ENCODE results near the gene PDZD11.

DNA sequence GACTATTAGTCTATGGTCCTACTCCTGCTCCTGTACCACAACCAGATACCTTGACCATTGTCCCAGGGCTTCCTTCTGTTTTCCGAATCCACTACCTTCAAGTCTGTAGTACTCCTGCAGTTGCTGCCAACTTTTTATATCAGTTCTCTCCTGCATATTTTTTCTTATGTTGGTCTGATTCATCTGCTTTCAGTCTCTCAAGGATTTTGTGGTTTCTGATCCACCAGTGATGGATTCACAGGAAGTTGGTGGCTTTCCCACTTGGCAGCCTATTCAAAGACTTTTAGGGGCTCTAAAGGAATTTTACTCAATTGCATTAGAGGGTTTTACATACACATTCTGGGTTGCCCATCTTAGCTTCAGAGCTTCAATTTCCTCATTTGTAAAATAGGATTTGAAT, 23.8 kb upstream of the PDZD11 start:
- no peak for TF ChIP-seq EZH2phosphoT487 (IDR thresholded peaks at IDR 0.05; ENCODE audit: low read depth)
- TF ChIP-seq, protein P1, sequence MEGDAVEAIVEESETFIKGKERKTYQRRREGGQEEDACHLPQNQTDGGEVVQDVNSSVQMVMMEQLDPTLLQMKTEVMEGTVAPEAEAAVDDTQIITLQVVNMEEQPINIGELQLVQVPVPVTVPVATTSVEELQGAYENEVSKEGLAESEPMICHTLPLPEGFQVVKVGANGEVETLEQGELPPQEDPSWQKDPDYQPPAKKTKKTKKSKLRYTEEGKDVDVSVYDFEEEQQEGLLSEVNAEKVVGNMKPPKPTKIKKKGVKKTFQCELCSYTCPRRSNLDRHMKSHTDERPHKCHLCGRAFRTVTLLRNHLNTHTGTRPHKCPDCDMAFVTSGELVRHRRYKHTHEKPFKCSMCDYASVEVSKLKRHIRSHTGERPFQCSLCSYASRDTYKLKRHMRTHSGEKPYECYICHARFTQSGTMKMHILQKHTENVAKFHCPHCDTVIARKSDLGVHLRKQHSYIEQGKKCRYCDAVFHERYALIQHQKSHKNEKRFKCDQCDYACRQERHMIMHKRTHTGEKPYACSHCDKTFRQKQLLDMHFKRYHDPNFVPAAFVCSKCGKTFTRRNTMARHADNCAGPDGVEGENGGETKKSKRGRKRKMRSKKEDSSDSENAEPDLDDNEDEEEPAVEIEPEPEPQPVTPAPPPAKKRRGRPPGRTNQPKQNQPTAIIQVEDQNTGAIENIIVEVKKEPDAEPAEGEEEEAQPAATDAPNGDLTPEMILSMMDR (IDR thresholded peaks at IDR 0.05; ENCODE audit: low read depth, low read length): no peak
